ENCODE measurements around the gene FIP1L1.
"Not testable (repeated sequence)": the region's sequence is repeated elsewhere in the genome, so short reads cannot be mapped to it uniquely, and the experiment has no call there.

Gene FIP1L1

DNA sequence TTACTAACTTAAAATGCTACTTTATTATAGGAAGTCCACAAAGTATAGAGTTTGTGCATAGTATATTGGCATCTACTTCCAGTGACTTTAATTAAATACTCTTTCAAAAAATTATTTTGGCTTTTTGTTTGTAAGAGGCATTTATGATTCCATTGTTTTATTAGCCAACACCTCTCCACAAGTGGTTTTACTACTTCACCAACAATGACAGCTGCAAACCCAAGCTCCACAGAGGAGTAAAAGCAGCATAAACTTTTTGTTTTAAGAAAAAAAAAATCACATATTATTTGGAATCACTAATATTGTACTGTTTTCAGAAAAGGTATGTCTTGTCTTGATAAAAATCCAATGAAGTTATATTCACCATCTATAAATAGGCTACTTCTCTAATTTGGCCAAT is 88.5 kb downstream of the FIP1L1 start:
- Histone ChIP-seq H3K9me2 (replicated peaks; ENCODE audit: low read depth, low read length) (no peaks in the 10 kb centered on the region), H3F3A (ENCODE audit: low read depth) (no peaks in the 10 kb centered on the region), H3K4me2 (ENCODE audit: low read depth, low read length, poor library complexity, severe bottlenecking) (no peak overlapping the region), H2AFZ (ENCODE audit: low read length) (no peak overlapping the region), H3K79me2 (ENCODE audit: insufficient read depth, low read length) (no peaks in the 10 kb centered on the region), H3K27me3 (ENCODE audit: insufficient read depth, low read length, poor library complexity, severe bottlenecking) (no peaks in the 10 kb centered on the region), H3K4me1 (ENCODE audit: insufficient read depth, low read length, poor library complexity, severe bottlenecking) (no peaks in the 10 kb centered on the region), H3K36me3 (ENCODE audit: insufficient read depth, low read length) (peaks cover 25% of the 10 kb centered on the region; the same call in 1 of the 2 replicates), H3K4me3 (ENCODE audit: low read length, poor library complexity, severe bottlenecking) (no peak overlapping the region), H3K9ac (ENCODE audit: low read depth, low read length, poor library complexity, severe bottlenecking) (no peak overlapping the region), H3K9me3 (ENCODE audit: insufficient read depth, low read depth, low read length) (no peaks in the 10 kb centered on the region), H4K20me1 (ENCODE audit: insufficient read depth, low read length, poor library complexity, severe bottlenecking) (no peaks in the 10 kb centered on the region)
- no peak for TF ChIP-seq EZH2phosphoT487 (IDR thresholded peaks at IDR 0.05; ENCODE audit: borderline replicate concordance)
- TF ChIP-seq, protein P1, sequence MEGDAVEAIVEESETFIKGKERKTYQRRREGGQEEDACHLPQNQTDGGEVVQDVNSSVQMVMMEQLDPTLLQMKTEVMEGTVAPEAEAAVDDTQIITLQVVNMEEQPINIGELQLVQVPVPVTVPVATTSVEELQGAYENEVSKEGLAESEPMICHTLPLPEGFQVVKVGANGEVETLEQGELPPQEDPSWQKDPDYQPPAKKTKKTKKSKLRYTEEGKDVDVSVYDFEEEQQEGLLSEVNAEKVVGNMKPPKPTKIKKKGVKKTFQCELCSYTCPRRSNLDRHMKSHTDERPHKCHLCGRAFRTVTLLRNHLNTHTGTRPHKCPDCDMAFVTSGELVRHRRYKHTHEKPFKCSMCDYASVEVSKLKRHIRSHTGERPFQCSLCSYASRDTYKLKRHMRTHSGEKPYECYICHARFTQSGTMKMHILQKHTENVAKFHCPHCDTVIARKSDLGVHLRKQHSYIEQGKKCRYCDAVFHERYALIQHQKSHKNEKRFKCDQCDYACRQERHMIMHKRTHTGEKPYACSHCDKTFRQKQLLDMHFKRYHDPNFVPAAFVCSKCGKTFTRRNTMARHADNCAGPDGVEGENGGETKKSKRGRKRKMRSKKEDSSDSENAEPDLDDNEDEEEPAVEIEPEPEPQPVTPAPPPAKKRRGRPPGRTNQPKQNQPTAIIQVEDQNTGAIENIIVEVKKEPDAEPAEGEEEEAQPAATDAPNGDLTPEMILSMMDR (conservative IDR thresholded peaks at IDR 0.05; ENCODE audit: low read length) = no peak

DNA sequence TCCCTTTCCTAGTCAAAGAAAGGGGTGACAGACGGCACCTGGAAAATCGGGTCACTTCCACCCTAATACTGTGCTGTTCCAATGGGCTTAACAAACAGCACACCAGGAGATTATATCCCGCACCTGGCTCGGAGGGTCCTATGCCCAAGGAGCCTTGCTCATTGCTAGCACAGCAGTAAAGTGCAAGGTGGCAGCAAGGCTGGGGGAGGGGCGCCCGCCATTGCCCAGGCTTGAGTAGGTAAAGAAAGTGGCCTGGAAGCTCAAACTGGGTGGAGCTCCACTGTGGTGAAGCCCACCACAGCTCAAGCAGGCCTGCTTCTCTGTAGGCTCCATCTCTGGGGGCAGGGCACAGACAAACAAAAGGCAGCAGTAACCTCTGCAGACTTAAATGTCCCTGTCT is 89.1 kb downstream of the FIP1L1 start:
- H3K4me3 ChIP-seq (ENCODE audit: low read length, poor library complexity, severe bottlenecking); H4K20me1 ChIP-seq (ENCODE audit: insufficient read depth, low read length, poor library complexity, severe bottlenecking); H3K9me2 ChIP-seq (replicated peaks; ENCODE audit: low read depth, low read length); H3K27me3 ChIP-seq (ENCODE audit: insufficient read depth, low read length, poor library complexity, severe bottlenecking); H3K4me1 ChIP-seq (ENCODE audit: insufficient read depth, low read length, poor library complexity, severe bottlenecking); H3K79me2 ChIP-seq (ENCODE audit: insufficient read depth, low read length); H3K9me3 ChIP-seq (ENCODE audit: insufficient read depth, low read depth, low read length); H3K9ac ChIP-seq (ENCODE audit: low read depth, low read length, poor library complexity, severe bottlenecking); H3K4me2 ChIP-seq (ENCODE audit: low read depth, low read length, poor library complexity, severe bottlenecking); H3F3A ChIP-seq (ENCODE audit: low read depth); H2AFZ ChIP-seq (ENCODE audit: low read length): not testable (repeated sequence)
- peaks cover 19% of the 10 kb centered on the region; the same call in 1 of the 2 replicates for H3K36me3 ChIP-seq (ENCODE audit: insufficient read depth, low read length)

DNA sequence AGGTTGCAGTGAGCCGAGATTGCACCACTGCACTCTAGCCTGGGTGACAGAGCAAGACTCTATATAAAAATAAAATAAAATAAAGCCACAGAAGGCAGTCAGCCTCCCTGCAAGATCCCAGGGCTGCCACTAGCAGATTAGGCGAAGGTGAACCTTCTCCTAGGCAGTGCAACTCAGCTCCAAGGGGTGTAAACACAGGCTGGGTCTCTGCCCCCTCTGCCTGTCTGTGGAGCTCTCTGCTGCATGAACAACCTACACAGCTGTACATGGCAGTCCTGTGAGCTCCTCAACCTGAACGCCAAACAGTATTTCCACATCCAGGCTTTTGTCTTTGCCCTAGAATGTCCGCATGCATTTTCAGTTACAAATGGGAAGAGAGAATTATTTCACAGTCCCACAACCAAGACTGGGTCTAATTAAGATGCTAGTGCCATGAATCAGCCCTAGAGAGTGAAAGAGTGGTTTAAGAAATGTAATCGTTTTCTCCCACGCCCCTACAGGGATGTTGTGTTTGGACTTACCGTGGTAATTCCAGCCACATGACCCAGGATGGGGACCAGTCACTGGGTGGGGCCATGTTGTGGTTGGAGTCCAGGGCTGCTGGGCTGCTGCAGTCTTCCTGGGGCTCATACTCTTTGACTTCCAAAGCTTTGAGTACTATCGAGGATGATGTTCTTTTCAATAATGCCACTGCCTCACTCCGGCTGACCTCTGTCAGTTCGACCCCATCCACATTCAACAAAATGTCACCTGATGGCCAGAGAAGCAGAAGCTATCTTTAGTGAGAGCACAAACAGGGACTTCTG is 99.0 kb downstream of the FIP1L1 start:
- Histone ChIP-seq H3K79me2 (ENCODE audit: insufficient read depth, low read length) (no peaks in the 10 kb centered on the region), H3K4me2 (ENCODE audit: low read depth, low read length, poor library complexity, severe bottlenecking) (no peak overlapping the region), H3K9me3 (ENCODE audit: insufficient read depth, low read depth, low read length) (no peaks in the 10 kb centered on the region), H3K4me1 (ENCODE audit: insufficient read depth, low read length, poor library complexity, severe bottlenecking) (no peaks in the 10 kb centered on the region), H3K36me3 (ENCODE audit: insufficient read depth, low read length) (no peaks in the 10 kb centered on the region), H2AFZ (ENCODE audit: low read length) (no peak overlapping the region), H3K27me3 (ENCODE audit: insufficient read depth, low read length, poor library complexity, severe bottlenecking) (no peaks in the 10 kb centered on the region), H3K9ac (ENCODE audit: low read depth, low read length, poor library complexity, severe bottlenecking) (no peak overlapping the region), H3K4me3 (ENCODE audit: low read length, poor library complexity, severe bottlenecking) (no peak overlapping the region), H3K9me2 (replicated peaks; ENCODE audit: low read depth, low read length) (no peaks in the 10 kb centered on the region), H4K20me1 (ENCODE audit: insufficient read depth, low read length, poor library complexity, severe bottlenecking) (no peaks in the 10 kb centered on the region), H3F3A (ENCODE audit: low read depth) (no peaks in the 10 kb centered on the region)
- TF ChIP-seq, protein P1 (conservative IDR thresholded peaks at IDR 0.05; ENCODE audit: low read length) = no peak
- no peak for TF ChIP-seq EZH2phosphoT487 (IDR thresholded peaks at IDR 0.05; ENCODE audit: borderline replicate concordance)

All from Loucy (cell line).